Spleen (tissue), 7 donors: Measurements from ENCODE around the gene TRABD2B.

ENCODE experiments used
- CTCF ChIP-seq, 11 experiments: fragments of 200-600 bp in 7 of 11; fragments of 450-650 bp in 4 of 11; sonication (generic) in 4 of 11; IDR thresholded peaks in 8 of 11; conservative IDR thresholded peaks in 3 of 11; 1 replicate in 7 of 11; 2 replicates in 4 of 11; pipeline versions ENCODE4 v1.4.0 to v1.8.0; 2016 to 2021; ENCODE audit warnings: antibody characterized with exemption in 11 of 11, inconsistent platforms in 4 of 11, mild to moderate bottlenecking in 1 of 11
- POLR2A ChIP-seq, 3 donors: fragments of 450-650 bp; IDR thresholded peaks; one replicate each; pipeline ENCODE4 v1.5.1; 2017; ENCODE audit warnings: antibody characterized with exemption in 3 of 3, mild to moderate bottlenecking in 1 of 3
- POLR2AphosphoS5 ChIP-seq, 3 donors: sonication (generic); formaldehyde crosslinking; IDR thresholded peaks; one replicate each; pipeline ENCODE4 v1.5.1; 2017; ENCODE audit warnings: antibody characterized with exemption in 3 of 3
- donor health status: DM: no; HTN: no; CAD: no; lungs with moderate emphysema.
- donor health status: DM: no; HTN: no; CAD: no.
- donor health status: DM: no; HTN: no; CAD: no.

GRCh38 chr1:47941609-47942239 lies 55.5 kb downstream of the TRABD2B start:
- no peak for TF ChIP-seq CTCF (IDR thresholded peaks at IDR 0.05 in 8 of 11, conservative IDR thresholded peaks at IDR 0.05 in 3 of 11)
- no peak for TF ChIP-seq POLR2AphosphoS5 (IDR thresholded peaks at IDR 0.05)
- no peak for TF ChIP-seq POLR2A (IDR thresholded peaks at IDR 0.05)
